ENCODE measurements around the gene NUP54.

NUP54 gene, protein sequence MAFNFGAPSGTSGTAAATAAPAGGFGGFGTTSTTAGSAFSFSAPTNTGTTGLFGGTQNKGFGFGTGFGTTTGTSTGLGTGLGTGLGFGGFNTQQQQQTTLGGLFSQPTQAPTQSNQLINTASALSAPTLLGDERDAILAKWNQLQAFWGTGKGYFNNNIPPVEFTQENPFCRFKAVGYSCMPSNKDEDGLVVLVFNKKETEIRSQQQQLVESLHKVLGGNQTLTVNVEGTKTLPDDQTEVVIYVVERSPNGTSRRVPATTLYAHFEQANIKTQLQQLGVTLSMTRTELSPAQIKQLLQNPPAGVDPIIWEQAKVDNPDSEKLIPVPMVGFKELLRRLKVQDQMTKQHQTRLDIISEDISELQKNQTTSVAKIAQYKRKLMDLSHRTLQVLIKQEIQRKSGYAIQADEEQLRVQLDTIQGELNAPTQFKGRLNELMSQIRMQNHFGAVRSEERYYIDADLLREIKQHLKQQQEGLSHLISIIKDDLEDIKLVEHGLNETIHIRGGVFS

DNA sequence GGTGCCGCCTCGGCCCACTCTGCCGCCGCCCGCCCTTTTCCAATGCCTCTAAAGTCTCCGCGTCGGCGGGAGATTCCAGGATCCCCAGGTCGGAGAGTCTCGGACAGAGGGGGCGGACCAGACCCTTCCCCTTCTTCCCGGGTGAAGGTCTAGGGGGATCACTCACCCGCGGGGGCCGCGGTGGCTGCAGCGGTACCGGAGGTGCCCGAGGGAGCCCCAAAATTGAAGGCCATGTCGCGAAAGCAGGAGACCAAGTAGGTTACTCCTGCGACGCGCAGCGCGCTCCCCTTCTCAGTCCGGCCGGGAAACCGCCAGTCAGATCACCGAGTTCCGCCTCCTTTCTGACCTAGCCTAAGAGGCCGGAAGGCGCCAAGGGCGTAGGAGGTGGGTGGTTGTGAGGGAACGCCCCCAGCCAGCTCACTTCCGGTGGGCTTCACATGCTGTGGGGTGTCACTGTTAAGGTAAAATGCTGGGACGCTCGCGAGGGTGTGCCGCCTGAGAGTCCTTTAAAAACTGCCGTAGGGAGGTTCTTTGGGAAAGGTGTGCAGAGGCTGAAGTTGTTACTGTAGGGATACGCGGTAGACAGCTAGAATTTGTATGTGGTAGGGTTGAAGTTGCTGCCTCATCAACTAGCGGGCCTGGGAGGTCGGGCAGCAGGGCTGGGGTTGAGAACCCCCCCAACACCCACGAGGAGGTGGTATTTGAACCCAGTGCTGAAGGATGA, at the start of gene NUP54:
NUP54 (minus strand) TSS at position 256 of the 724 bp plus-strand sequence; CDS start at position 233, 23 bp downstream.
- peak; percentile 74 to 93 for DNase-seq (ENCODE audit: low read depth in 1 of 2, low spot score in 1 of 2)
- in situ Hi-C loops (cut with HindIII; ENCODE audit: low pct_unique_long_range_greater_than_20kb, low sequenced_read_pairs), result no loop called here
- no peak for TF ChIP-seq JUND (IDR thresholded peaks at IDR 0.05; ENCODE audit: low read depth)

DNA sequence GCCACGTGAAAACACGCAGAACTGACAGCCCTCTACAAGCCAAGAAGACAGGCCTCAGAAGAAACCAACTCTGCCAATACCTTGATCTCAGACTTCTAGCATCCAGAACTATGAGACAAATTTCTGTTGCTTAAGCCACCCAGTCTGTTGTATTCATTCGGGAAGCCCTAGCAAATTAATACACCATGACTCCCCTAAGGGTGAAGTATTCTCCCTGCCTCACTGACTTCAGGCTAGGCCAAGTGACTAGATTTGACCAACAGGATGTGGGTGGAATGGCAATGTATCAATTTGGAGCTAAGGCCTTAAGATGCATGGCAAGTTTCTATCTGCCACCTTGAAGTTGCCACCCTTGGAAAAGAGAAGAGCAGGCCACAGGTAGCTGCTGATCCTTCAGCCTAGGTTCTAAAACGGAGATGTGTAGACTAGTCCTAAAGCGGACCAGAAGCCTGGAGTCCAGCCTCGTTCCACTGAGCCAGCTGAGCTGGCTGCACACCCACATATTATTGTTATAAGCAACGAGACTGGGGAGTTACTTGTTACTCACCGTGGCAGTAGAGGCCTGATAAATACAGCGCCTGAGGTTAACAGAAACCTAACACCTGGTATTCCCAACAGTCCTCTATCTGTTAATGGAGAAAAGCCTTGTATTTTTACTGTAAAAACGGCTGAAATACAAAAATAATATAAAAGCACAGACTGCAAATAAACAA, 49.0 kb upstream of the NUP54 start:
- no peak for TF ChIP-seq JUND (IDR thresholded peaks at IDR 0.05; ENCODE audit: low read depth)
- no peak for DNase-seq (ENCODE audit: low read depth in 1 of 2, low spot score in 1 of 2)
- in situ Hi-C loops (cut with HindIII; ENCODE audit: low pct_unique_long_range_greater_than_20kb, low sequenced_read_pairs), result no loop called here

DNA sequence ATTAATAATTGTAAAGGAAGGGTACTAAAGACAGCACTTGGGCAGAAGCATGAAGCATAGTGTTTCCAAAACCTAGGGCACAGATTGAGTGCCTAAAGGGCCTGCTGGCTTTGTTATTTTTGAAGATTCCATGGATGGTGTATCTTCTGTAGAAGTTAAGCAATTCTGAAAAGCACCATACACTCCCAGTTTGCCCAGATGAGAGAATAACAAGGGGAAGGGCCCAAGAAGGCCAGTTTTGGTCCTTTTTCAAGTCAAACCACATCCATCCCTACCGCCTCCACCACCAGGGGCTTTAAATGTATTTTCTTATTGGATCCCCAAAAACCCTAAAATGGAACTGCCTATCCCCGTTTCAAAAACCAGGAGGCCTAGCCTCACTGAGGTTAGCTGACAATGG, 48.2 kb upstream of the NUP54 start:
- no peak for TF ChIP-seq JUND (IDR thresholded peaks at IDR 0.05; ENCODE audit: low read depth)
- in situ Hi-C loops (cut with HindIII; ENCODE audit: low pct_unique_long_range_greater_than_20kb, low sequenced_read_pairs), result no loop called here
- no peak for DNase-seq (ENCODE audit: low read depth in 1 of 2, low spot score in 1 of 2)

DNA sequence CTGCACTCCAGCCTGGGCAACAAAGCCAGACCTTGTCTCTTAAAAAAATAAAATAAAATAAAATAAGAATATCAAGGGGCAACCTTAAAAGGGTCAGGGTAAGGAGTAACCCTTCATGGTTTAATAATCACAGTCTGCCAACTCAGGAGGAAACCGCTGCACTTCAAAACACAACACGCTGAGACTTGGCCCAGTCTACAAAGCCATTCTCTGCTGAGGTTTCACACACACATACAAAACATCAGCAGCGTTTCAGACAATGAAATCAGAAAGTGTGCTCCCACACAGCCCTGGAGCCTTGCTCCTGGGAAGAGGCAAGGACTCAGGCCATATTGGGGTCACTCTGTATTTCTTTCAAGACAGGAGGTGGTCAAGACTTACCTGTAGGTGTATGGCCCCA, 47.1 kb upstream of the NUP54 start:
- no peak for DNase-seq (ENCODE audit: low read depth in 1 of 2, low spot score in 1 of 2)
- no peak for TF ChIP-seq JUND (IDR thresholded peaks at IDR 0.05; ENCODE audit: low read depth)
- in situ Hi-C loops (cut with HindIII; ENCODE audit: low pct_unique_long_range_greater_than_20kb, low sequenced_read_pairs), result no loop called here

DNA sequence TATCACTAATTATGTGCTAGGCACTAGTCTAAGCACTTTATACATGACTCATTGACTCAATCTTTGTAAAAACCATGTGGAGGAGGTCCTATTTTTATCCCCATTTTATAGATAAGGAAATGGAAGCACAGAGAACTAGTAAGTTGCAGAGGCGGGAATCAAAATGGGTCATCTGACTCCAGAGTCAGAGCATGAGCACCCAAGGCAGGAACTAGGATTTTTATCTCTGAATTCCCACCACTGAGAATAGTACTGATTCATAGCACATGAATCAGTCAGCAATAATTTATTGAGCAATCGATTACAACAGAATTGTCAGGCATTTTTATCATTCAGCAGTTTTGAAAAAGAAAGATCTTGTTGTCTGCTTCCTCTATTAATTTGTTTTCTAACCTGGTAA, 46.1 kb upstream of the NUP54 start:
- no peak for TF ChIP-seq JUND (IDR thresholded peaks at IDR 0.05; ENCODE audit: low read depth)
- DNase-seq (ENCODE audit: low read depth in 1 of 2, low spot score in 1 of 2), result no peak
- in situ Hi-C loops (cut with HindIII; ENCODE audit: low pct_unique_long_range_greater_than_20kb, low sequenced_read_pairs), result no loop called here

DNA sequence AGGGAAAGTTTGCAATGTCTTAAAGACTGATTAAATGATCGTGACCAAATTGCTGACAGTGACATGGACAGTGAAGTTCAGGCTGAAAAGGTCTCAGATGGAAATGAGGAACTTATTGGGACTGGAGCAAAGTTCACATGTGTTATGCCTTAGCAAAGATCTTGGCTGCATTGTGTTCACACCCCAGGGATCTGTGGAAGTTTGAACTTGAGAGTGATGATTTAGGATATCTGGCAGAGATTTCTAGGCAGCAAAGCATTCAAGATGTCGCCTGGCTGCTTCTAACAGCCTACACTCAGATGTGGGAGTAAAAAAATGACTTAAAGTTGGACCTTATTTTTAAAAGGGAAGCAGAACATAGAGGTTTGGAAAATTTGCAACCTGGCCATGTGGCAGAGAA, 44.0 kb upstream of the NUP54 start:
- no peak for TF ChIP-seq JUND (IDR thresholded peaks at IDR 0.05; ENCODE audit: low read depth)
- DNase-seq (ENCODE audit: low read depth in 1 of 2, low spot score in 1 of 2), result no peak
- in situ Hi-C loops (cut with HindIII; ENCODE audit: low pct_unique_long_range_greater_than_20kb, low sequenced_read_pairs), result no loop called here

DNA sequence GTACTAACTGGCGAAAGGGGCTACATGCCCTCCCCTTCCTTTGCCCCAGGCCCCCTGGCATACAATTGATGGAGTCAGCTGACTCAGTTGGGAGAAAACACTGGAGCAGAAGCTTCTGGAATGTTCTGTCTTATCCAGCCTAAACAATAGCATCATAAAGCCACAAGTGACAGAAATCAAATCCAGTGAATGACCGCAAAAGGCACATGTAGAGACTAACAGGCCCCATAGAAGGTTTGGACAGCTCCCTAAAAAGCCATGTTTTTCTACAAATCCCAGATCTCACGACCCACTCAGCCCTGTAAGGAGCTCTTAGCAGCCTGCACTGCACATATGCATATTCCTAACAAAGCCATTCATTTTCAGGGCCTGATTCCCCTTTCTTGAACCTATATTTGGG, 40.4 kb upstream of the NUP54 start:
- no peak for TF ChIP-seq JUND (IDR thresholded peaks at IDR 0.05; ENCODE audit: low read depth)
- in situ Hi-C loops (cut with HindIII; ENCODE audit: low pct_unique_long_range_greater_than_20kb, low sequenced_read_pairs), result no loop called here

DNA sequence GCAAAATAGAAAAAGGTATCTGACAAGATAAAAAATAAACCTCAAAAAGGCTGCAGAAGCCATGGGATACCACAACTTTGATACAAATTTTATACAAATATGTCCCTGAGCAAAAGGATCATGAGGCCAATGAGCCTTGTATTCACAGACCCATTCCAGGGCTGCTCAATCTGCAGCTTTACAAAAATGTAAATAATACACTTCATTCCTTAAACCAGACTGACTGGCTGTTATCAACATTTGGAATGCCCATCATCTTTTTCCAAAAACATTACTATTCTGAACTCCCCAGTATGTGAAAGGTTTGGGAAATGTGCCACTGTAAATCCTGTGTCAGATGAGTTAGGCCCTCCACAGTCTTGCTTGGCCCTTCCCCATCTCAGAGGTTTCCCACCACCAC, 40.0 kb upstream of the NUP54 start:
- TF ChIP-seq JUND (IDR thresholded peaks at IDR 0.05; ENCODE audit: low read depth), result no peak
- in situ Hi-C loops (cut with HindIII; ENCODE audit: low pct_unique_long_range_greater_than_20kb, low sequenced_read_pairs), result no loop called here

More for the DNA sequence above, 40.4 kb upstream of the NUP54 start:
- DNase-seq (ENCODE audit: low read depth in 1 of 2, low spot score in 1 of 2), result no peak

DNA sequence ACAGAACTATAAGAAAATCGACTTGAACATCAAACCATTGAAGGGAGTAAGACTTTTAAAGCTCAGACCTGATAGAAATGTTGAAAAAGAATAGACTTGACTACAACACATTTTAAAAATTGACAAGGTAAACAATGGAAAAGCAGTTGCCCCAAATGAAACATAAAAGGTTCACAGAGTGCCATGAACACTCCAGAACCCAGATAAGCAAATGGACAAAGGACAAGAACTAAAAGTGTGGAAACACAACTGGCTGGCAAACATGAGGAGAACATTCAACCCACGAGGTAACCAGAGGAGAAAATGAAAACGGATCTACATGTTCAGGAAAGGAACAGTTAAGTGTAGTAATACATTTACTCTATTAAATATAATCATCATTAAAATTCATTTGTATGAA, 39.0 kb upstream of the NUP54 start:
- DNase-seq (ENCODE audit: low read depth in 1 of 2, low spot score in 1 of 2), result no peak
- no peak for TF ChIP-seq JUND (IDR thresholded peaks at IDR 0.05; ENCODE audit: low read depth)
- in situ Hi-C loops (cut with HindIII; ENCODE audit: low pct_unique_long_range_greater_than_20kb, low sequenced_read_pairs), result no loop called here

More for the DNA sequence above, 40.0 kb upstream of the NUP54 start:
- DNase-seq (ENCODE audit: low read depth in 1 of 2, low spot score in 1 of 2), result no peak

DNA sequence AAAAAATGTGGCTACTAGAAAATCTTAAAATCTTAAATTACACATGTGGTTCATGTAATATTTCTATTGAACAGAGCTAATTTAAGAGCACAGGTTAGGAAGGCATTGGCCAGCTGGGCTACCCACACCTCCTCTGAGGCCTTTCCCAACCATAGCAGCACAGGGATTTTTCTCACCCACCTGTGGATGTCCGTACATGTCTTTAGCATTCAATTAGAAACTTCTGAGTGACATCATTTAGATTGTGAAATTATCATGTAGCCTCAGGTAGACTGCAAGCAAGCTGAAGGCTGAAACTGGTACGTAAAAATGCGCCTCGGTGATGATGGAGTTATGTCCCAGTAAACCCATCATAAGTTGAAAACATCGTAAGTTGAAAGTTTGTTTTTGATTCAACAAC, 34.3 kb upstream of the NUP54 start:
- in situ Hi-C loops (cut with HindIII; ENCODE audit: low pct_unique_long_range_greater_than_20kb, low sequenced_read_pairs), result no loop called here
- no peak for TF ChIP-seq JUND (IDR thresholded peaks at IDR 0.05; ENCODE audit: low read depth)
- no peak for DNase-seq (ENCODE audit: low read depth in 1 of 2, low spot score in 1 of 2)

DNA sequence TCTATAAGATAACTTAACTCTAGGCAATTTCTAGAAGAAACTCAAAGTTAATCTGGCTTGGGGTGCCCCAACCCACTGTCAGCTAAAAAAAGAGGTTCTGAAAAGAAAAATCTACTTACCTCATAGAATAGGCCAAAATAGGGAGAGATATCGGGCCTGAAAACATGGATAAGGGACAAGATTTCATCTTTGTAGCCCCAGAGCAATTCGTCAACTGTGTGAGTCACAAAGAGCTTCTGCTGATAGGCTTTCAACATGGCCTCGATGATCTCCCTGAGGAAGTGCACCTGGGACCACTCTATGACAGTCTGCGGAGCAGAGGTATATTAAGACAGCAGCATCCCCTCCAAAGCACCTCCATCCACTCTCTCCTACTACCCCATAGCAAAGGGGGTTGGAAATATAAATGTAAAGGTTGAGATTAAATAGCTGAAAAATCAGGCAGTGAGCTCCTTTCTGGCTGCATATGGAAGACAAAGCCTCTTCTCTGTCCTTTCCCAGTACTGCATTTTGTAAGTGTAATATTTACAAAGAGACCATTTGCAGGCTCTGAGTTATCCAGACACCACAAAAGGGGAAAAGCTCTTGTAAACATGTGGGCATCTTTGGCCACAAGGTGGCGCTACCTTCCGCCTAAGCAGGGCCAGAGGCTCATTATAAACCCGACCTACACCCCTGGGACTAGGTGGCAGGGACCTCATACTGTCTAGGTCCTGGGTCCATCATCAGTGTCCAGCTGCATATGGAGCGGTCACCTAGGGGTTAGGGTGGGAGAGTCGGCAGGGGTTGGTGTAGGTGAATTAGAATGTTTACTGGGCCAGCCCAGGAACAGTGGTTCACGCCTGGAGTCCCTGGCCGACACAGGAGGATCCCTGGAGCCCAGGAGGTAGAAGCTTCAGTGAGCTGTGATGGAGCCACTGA, 31.5 kb upstream of the NUP54 start:
- no peak for TF ChIP-seq JUND (IDR thresholded peaks at IDR 0.05; ENCODE audit: low read depth)
- peak; percentile 54 to 76 for DNase-seq (ENCODE audit: low read depth in 1 of 2, low spot score in 1 of 2)
- in situ Hi-C loops (cut with HindIII; ENCODE audit: low pct_unique_long_range_greater_than_20kb, low sequenced_read_pairs), result no loop called here

DNA sequence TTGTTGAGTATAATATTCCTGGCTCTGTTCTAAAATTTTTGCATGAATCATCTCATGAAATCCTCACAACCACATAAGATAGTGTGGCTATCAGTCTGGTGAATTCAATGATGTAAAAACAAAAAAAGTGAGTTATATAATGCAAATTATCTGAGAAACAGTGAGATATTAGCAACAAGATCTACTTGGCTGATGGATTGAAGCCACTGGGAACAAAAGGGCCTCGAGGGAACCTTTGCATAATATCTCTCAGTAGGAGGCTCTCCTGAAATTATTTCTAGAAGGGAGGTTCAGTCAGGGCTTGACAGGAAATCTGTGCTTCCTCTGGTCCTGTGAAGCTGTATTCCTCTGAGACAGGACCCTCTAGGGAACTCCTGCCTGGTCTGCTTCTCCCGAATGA, 30.1 kb upstream of the NUP54 start:
- TF ChIP-seq JUND (IDR thresholded peaks at IDR 0.05; ENCODE audit: low read depth), result no peak
- in situ Hi-C loops (cut with HindIII; ENCODE audit: low pct_unique_long_range_greater_than_20kb, low sequenced_read_pairs), result no loop called here
- no peak for DNase-seq (ENCODE audit: low read depth in 1 of 2, low spot score in 1 of 2)

All from T47D (cell line).